HG03135 (cell line): Measurements from ENCODE around the gene EMD.
"Not testable (repeated sequence)": the region's sequence is repeated elsewhere in the genome, so short reads cannot be mapped to it uniquely, and the experiment has no call there.

ENCODE experiments used
- ATAC-seq: cut with Tn5 transposase; IDR thresholded peaks from one replicate; pipeline ENCODE4 v1.9.1; 2021; ENCODE audit warnings: mild to moderate bottlenecking, moderate library complexity; ENCODE audit not compliant: unreplicated experiment

EMD gene

GRCh38 chrX:154389812-154390747, 11.0 kb downstream of the EMD start:
- peak; percentile 69 for ATAC-seq

GRCh38 chrX:154396363-154396762, 17.3 kb downstream of the EMD start:
- not testable (repeated sequence) for ATAC-seq

DNA sequence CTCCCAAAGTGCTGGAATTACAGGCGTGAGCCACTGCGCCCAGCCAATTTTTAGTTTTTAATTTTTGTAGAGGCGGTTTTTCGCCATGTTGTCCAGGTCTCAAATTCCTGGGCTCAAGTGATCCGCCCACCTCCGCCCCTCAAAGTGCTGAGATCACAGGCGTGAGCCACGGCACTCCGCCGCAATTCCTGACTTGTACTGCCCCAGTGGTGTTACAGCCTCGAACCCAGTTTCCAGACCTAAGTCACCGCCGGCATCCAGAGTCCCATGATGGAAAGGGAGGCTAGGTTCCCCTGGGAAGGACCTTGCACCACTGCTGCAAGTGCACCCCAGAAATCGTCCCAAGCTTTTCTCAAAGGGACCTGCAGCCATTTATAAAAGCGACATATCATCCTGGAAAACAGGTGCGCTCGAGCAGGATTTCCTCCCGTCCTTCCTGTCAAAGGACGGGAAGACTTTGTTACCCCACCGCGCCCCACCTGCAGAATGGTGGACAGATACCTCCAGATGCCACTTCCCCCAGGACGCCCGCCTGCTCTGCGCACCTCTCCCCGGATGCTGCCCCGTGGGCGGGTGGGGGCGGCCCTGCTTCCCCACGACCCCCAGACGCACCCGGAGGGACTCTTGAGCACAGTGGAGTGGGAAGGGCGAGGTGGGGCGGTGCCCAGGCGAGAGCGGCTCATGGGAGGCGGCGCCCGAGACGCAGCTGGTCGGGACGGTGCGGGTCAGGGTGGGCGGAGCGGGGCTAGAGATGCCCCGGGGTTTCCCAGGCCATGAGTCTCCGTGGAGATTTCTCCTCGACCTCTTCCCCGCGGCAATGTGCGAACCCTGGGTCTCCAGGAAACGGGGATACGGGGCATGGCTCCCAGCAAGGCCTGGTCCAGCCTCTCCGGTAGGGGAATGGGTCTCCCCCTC, 18.1 kb downstream of the EMD start:
- peak; percentile 50 for ATAC-seq

DNA sequence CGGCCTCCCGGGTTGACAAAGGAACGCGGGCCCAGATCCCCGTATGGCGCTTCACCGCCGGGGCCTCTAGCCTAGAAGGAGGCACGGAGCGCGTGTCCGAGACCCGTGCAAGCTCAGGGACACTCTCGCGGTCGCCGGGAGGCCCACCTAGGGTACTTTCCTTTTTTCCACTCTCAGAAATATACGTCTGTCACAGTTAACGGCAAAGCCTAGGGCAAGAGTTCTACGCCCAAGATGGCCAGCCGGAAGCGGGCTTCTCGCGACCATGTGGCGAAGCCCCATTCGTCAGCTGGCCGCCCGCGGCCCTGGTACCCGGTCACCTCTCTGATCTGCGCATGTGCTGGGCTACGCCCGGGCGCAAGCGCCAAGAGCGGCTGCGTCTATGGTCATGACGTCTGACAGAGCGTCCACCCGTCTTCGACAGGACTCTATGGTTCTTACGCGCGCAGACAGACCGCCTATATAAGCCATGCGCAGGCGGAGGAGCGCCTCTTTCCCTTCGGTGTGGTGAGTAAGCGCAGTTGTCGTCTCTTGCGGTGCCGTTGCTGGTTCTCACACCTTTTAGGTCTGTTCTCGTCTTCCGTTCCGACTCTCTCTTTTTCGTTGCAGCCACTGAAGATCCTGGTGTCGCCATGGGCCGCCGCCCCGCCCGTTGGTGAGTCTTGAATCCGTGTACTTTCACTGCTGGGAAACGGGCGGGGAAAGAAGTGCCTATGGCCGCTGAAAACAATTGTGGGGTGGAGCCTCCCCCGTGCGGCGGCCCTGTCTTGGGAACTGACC, 19.0 kb downstream of the EMD start, which contains the start of gene RPL10:
Gene RPL10, plus strand, starts transcription at position 490 of the 780 bp plus-strand sequence. Its CDS starts 143 bp downstream, at position 633.
- ATAC-seq: peak; percentile 71

DNA sequence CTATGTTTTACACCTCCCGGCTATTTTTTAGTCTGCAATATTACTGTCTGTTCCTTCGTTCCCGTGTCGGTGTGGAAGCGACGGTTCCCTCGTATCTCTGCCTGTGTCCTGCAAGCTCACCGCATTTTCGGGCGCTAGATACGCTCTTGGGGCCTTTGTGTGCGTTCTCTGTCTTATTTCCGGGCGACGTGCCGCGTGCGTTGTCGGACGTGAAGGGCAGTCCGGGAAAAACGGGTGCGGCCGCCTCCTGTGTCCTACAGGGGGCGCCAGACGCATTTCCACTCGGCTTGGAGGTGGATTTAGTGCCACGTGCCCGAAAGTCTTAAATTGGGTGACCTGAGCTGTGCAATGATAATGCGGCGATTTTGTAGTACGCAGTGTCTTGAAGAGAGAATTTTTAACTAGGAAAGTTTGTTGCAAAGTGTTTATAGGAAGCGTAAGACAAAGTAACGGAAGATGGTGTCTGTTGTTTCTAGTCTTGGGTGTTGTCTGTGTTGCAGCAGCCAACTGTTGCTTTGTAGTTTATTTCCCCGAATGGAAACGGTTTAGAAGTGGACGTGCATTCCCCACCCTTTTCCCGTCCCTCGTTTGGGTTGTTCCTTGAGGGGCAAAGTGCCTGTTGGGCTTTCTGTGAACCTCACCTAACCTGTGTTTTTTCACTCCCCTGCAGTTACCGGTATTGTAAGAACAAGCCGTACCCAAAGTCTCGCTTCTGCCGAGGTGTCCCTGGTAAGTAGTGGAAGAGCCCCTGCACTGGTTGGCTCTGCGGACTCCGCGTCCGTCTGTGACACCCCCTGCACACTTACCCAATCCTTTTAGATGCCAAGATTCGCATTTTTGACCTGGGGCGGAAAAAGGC, 19.8 kb downstream of the EMD start:
- ATAC-seq: peak; percentile 22

- ATAC-seq: no peak
Observed at GRCh38 chrX:154399527-154400368, 20.7 kb downstream of the EMD start.

DNA sequence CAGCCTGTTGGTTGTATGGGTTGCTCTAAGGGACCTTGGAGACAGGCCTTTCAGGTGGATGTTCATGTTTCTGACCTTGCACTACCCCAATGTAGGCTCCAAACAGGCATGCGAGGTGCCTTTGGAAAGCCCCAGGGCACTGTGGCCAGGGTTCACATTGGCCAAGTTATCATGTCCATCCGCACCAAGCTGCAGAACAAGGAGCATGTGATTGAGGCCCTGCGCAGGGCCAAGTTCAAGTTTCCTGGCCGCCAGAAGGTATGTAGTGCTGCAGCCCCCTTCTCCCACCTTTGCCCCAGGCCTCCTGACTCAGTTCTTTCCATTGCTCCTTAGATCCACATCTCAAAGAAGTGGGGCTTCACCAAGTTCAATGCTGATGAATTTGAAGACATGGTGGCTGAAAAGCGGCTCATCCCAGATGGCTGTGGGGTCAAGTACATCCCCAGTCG, 21.3 kb downstream of the EMD start:
- ATAC-seq: not testable (repeated sequence)

DNA sequence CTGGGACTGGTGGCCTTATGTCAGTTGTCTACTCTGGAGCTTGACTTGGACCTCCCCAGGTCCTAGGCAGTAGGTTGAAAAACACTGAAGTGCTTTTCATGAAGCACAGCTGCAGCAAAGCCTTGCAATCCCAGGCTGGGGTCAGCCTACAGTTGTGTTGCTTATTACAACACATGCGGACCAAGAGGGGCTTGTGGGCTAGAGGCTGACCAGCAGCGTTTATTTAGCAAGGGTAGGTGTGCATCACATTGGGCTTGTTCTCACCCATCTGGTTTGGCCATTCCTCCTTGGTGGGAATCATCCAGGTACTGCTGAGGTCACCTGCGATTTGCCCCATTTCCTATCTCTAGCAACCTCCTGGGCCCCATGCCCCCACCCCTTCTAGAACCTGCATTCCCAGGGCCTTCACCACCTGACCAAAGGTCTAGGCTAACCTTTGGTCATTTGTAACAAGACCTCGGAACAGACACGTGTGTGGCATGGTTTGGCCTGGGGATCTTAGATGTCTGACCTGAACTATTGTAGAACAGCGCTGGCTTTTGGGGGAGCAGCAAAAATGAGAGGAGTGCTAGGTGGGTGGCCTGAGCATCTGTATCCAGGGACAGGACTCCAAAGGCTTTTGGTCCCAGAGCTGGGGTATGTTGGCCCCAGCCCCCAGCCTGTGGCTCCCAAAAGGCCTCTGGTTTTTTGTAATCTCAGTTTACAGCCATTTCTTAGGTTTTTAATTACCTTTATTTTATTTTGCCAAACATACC, 22.1 kb downstream of the EMD start:
- ATAC-seq: no peak

GRCh38 chrX:154401918-154402621, 23.0 kb downstream of the EMD start:
- ATAC-seq: no peak

- no peak for ATAC-seq
Observed at GRCh38 chrX:154402622-154403127, 23.6 kb downstream of the EMD start.

GRCh38 chrX:154403192-154403591, 24.1 kb downstream of the EMD start:
- ATAC-seq: no peak

DNA sequence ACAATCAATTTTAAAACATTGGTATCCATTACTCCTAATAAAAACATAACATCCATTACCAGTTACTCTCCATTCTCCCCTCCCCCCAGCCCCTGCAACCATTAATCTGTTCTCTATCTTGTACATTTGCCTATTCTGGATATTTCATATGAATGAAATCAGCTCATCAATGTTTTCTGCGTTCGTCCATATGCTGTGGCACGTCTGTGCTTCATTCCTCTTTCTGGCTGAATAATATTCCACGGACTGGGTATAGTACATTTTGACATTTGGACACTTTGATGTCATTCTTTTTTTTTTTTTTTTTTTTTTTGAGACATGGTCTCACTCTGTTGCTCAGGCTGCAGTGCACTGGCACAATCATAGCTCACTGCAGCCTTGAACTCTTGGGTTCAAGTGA, 24.8 kb downstream of the EMD start:
- ATAC-seq: no peak

DNA sequence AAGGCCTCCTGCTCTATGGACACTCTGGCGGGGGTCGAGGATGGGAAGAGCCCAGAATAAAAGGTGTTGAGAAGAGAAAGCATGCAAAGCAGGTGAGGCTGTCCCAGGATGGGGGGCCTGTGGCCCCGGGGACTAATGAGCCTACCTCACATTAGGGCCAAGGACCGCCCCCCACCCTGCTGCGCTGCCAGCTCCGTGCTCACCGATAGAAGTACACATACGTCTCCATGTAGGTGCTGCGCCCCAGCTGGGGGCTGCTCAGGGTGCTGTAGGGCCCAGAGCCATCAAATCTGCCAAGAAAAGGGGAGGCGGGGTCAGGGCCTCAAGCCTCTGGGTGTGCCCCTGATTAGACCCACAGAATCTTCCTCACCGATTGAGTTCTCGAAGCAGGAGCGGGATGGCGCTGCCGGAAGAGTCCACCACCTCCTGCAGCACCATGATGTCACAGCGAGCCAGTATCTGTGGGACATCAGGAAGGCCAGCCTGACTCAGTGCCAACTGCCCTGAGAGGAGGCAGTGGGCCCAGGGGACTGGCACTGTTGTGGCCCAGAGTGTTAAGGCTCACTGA, 25.6 kb downstream of the EMD start:
- ATAC-seq: no peak

- no peak for ATAC-seq
Observed at GRCh38 chrX:154408659-154409221, 29.6 kb downstream of the EMD start.

DNA sequence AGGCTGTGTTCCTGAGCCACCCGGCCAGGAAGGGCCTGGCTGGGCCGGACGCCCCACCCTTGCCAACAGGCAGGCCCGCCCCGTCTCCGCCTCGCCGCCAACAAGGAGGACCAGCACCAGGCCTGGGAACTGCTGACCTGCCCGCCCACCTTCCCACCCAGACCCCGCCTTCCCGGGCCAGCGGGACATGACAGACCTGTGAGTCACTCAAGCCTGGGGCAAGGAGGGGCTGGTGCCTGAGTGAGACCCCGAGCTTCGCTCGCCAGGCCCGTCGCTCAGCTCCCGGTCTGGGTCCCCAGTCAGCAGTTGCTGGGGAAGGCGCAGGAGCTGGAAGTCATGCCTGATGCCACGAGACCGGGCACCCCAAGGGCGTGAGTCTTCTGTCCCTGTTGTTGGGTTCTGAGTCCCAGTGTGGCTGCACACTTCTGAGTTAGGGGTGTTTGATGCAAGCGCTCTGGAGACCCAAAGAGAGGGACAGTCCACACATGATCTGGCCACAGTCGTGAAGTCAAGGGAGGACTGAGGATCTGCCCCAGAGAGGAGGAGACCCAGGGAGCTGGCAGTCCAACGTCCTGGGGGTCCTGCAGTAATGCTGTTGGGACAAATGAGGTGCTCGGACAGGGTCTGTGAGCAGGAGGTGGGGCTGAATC, 30.3 kb downstream of the EMD start, which contains the start of gene DNASE1L1:
Gene DNASE1L1, minus strand, starts transcription at position 33 of the 650 bp plus-strand sequence. CDS start 3,686 bp downstream, outside the sequence.
- no peak for ATAC-seq

- ATAC-seq: peak; percentile 51
Observed at GRCh38 chrX:154411981-154412340, 32.9 kb downstream of the EMD start.
